T-helper 22 cell (primary cell): ENCODE results near the gene SFXN2.
"Not testable (repeated sequence)": the region's sequence is repeated elsewhere in the genome, so short reads cannot be mapped to it uniquely, and the experiment has no call there.

Experiments used
- DNase-seq: peaks from one replicate; pipeline ENCODE4 v3.0.0-alpha.2; 2020; ENCODE audit warnings: low read depth

Gene SFXN2

DNA sequence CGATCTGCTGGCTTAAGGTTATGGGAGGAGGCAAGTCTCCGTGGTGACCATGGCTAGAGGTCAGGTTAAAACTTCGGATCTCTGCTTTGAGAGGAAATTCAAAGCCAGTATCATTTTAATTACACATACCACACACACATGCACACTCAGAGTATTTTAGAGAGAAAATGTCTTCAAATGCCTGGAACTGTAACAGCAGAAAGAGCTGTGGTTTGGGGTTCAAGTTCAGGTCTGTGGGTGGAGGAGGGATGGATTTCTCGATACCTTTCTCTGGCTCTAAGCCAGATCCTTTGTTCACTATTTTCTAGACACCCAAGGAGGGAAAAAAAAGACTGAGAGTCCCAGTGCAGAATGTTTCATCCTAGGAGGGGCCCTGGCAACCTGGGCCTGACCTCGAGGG is 32.7 kb upstream of the SFXN2 start:
- no peak for DNase-seq

DNA sequence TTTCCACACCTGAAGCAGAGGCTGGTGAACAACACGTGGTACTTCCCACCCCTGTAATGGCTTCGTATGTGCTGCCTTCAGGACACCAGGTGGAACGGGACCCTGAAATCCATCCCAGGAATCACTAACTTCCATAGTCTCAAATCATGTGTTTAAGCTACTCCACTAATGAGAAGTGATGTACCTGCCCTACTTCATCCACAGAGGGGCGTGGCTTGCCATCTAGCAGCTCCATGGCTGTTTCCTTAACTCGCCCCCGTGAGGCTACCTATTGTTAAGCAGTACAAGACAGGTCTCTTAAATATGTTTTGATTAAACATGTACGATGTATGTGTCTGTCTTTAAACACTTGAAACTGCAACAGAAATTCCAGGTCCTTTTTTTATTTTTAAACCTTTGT is 32.0 kb upstream of the SFXN2 start:
- no peak for DNase-seq

DNA sequence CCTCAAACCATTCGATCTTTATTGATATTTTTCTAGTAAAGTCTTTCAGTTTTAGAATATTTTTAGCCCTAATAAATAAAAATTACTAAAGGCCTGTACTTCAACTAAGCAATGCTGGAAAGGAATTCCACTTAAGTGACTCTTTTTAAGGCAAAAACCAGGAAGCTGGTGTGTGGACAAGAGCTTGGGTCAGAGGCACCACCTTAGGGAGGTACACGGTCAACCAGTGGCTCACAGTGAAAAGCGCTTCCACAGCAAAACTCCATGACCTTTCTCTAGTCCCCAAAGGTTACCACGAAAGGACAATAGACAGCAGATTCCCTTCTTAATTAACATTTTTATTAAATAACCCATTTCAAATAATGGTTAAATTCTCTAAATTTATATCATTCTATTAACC is 31.5 kb upstream of the SFXN2 start:
- DNase-seq: no peak

DNA sequence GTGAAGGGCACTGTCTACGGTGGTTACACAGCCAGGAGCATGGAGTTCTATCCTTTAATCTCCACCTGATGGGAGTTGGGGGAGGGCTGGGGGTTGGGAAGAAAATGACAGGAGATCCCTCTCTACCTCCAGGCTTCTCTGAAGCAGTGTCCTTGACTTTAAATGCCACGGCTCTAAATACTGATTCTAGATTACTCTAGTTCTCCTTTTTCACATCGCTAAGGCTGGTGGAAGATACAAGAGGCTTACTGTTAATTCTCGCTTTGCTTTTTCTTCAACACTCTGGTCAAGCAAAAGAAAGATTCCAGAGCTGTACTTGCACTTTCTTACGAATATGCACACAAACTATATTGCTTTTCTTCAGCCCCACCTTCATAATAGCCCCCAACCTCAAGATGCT is 30.7 kb upstream of the SFXN2 start:
- no peak for DNase-seq

DNA sequence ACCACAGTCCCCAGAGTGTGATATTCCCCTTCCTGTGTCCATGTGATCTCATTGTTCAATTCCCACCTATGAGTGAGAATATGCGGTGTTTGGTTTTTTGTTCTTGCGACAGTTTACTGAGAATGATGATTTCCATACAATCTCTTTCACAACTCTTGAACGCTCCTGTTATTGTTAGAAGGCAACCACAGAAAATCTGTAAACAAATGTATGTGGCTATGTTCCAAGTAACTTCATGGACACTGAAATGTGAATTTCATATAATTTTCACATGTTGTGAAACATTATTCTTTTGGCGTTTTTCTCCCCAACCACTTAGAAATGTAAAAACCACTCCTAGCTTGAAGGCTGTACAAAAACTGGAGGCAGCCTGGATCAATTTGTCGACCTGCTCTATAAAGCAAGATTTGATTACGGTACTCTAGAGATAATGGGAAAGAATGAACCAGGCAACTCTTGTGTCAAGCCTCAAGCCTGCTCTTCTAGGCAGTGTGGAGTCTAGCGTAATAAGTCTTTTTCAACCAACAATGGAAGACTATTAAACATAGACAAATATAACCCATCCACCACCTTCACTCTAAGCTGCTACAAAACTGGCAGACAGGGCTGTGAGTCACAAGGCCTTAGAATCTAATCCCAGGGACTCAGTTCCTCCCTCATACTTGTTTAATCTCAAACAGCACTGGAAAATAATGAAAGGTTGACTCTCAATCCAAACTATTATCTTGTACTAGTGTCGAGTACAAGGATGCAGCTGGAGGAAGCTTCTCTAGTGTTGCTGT is 23.0 kb upstream of the SFXN2 start:
- no peak for DNase-seq

DNA sequence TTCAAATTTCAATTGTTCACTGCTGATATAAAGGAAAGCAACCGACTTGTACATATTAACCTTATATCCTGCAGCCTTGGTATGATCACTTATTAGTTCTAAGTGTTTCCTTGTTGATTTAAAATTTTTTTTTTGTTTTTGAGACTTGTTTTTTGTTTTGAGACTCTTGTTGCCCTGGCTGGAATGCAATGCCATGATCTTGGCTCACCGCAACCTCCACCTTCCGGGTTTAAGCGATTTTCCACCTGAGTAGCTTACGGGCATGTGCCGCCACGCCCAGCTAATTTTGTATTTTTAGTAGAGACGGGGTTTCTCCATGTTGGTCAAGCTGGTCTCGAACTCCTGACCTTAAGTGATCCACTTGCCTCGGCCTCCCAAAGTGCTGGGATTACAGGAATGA is 19.0 kb upstream of the SFXN2 start:
- not testable (repeated sequence) for DNase-seq

DNA sequence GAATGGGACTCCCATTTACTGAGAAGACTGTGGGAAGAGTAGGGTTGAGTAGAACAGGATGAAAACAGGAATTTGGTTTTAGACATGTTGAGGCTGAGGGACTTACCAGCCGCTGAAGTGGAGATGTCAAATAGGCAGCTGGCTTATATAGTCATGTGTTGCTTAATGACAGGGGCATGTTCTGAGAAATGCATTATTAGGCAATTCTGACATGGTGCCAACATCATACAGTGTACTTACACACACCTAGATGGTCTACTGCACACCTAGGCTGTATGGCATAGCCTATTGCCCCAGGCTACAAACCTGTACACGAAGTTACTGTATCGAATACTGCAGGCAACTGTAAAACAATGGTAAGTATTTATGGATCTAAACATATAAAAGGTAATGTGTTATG is 17.7 kb upstream of the SFXN2 start:
- no peak for DNase-seq

DNA sequence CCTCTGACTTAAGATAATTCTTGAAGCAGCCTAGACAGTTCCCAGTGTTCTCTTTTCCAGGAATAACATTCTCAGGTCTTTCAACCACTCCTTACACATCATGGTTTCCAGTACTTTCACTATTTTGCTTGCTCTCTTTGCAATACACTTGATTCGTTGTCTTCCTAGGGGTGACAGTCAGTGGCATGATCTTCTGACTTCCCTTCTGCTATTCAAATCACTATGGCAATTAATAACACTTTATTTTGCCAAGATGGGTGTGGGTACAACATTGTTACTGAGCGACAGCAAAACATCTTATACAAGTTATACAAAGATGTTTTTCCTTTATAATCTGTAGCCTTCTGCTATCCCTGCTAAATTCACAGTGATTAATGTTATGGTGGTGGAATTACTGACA is 15.5 kb upstream of the SFXN2 start:
- DNase-seq: no peak

DNA sequence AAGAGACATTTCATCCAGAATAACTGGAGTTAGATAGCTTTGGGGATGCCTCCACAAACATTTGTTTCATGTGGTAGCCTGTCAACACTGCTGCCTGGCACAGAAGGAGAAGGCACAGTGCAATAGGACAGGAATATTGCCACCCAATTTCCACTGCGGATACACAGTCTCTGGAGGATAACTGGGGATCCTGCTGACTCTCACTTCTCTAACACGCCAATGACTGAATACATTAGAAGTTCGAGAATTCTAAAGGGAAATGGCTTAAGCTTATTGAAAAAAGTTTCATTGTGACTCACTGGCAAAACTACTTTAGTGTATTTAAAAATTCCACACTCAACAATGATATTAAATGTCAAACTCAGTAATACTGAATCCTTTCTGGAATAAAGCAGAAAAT is 13.2 kb upstream of the SFXN2 start:
- DNase-seq: no peak

DNA sequence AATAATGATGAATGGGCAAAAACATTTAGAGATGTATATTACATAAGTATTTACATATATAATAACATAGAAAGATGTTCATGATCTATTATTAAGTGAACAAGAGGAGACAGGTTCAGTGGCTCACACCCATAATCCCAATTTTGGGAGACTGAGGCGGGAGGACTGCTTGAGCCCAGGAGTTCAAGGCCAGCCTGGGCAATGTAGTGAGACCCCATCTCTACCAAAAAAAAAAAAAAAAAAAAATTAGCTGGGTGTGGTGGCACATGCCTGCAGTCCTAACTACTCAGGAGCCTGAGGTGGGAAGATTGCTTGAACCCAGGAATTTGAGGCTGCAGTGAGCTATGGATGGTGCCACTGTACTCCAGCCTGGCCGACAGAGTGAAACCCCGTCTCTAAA is 12.6 kb upstream of the SFXN2 start:
- DNase-seq: no peak

DNA sequence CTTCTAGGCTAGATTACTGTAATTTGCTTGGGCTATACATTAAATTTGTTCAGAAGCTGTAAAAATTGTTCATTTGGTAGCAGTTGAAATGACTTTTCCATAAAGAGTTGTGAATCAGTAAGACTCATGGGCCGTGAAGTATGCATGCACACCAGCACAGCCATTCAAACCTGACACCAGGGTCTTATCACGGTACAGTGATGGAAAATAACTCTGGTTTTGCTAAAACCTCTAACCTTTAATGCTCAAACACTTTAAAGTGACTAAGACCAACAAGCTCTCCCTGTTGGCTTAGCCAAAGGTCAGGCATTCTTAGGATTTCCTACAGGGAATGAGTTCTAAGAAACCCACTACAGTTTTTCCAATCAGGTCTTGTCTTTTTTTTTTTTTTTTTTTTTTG is 11.7 kb upstream of the SFXN2 start:
- DNase-seq: no peak

DNA sequence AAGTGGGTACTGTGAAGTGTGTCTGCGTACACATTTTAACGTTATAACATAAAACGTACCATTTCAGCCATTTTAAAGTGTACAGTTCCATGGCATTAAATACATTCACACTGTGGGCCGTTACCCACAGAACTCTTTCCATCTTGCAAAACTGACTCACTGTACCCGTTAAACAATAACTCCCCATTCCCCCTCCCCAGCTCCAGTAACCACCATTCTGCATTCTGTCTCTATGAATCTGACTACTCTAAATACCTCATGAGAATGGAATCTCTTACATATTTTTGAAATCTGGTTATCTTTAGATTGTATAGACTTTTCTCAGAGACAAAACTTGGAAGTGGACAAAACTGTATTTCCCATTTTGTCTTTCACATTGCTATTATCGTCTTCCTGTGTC is 9.5 kb upstream of the SFXN2 start:
- DNase-seq: no peak

DNA sequence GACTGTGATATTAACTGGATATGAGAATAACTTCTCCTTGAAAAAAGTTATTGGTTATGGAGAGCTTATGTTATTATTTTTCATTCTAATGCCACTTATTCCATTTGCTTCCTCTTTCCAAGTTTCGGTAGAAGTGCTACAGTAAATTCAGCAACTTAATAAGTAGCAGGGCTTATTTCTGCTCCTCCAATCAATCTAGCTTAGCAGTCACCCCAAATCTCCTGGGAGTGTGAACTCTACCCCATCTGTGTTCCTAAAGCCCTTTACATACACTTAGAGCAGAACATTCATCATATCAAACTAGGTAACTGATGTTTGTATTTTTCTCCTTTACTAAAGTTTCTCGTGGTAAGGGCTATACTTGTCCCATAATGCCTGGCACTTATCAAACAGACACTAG is 8.9 kb upstream of the SFXN2 start:
- no peak for DNase-seq

DNA sequence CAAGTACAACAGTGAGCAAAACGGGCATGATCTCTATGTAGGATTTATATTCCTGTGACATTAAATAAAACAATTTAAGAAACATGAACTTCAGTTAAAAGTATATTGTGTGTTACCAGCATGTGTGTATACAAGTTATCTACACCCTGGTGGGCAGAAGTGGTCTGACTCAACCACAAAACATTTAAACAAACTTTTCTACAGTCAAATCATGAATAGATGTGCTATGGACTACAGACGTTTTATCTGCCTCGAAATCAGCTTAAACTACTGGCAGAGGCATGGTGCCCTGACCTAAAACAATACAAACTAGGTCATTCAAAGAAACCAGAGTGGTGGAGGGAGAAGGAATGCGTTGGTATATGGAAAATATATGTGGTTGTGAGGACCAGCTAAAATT is 3.8 kb upstream of the SFXN2 start:
- DNase-seq: no peak

DNA sequence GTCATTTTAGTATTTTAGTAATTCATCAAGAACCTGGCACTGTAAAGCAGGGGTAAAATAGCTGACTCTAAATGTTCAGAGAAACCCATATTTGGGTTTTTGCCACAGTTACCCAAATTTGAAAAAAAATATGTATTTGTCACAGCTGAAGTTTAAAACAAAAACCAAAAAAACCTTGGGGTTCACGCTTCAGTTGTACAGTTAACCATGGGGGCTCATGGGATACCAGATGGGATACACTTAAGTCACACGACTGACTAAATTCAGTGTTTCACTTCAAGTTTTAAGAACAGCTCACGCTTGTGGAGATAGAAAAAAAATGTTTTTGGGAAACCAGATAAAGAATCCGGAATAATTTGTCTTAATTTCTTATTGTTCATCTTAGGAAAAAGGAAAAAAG is 2.3 kb upstream of the SFXN2 start:
- DNase-seq: no peak

DNA sequence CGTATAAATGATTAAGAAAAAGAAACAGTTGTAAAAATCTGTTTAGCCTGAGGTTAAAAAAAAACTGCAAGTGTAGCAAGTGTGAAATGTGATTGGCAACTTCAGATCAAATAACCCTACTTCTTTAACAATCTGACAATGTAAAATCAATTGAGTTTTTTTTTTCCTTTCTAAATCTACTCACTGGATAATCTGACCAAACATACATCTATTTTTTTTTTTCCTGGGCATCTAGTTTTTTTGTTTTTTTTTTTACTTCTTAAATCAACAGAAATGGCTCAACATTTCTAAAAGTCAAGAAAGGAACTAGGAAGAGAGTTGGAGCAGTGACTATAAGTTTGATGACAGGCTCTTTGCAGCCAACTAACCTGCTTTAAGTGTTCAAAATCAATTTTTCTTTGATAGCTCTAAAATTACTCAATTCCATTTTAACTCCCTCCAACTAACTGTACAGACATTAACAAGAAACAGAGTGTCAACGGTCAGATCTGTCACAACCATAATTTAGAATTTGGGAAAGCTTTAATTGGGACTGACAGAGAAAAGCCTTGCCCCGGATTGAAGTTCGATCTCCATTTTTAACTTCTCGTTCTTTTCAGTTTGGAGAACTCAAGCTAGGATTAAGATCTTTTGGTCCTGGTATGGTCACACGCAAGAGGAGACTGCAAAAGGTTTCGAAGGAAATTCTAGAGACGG is 1.4 kb upstream of the SFXN2 start:
- no peak for DNase-seq

DNA sequence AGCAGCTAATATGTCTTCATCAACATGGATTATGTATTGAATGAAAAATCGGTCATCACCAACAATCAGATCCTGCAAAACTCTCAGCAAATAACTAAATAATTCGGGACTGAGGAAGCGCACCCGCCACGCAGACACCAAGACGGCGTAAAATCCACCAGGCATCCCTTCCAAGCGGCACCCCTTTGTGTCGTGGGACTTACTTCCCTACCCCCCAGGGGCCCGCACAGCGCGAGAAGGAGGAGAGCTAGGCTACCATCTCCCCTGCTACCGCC is 960 bp upstream of the SFXN2 start:
- no peak for DNase-seq

DNA sequence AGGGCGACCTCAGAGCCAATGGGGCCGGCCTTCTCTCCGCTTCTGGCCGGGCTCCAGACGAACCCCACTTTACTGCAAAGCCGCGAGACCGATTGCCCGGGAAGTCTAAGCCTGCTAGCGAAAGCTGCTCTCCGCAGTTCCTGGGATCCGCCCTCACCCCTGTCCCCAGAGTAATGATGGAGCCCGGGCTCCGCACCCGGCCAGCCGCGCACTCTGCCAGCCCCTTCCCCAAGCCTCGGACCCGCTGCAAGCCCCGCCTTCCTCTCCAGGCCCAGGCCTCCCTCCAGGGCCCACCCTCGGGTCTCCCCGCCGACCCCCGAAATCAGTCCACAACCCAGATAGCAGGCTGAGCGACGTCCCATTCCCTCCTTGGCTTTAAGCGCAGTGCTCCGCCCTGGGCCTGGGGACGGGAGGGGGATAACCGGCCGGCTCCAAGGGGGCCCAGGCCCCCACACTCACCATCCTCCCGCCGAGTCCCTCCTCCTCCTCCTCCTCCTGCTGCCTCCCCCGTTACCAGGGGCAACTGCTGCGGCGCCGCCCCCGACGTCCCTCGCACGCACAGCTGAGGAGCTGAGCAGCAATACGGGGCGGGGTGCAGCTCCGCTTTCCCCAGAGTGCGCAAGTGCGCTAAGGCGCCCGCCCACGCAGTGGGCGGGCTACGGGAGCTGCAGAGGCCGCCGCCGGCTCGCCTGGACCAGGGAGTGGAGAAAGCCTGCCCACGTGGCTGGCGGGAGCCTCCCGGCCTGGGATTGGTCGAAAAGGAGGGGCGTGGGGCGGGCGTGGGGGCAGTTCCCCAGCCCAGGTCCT is 419 bp upstream of the SFXN2 start, which contains the start of gene ARL3:
Gene ARL3, minus strand, starts transcription at position 584 of the 807 bp plus-strand sequence. Its CDS starts 122 bp downstream, at position 462.
- peak; percentile 93 for DNase-seq

DNA sequence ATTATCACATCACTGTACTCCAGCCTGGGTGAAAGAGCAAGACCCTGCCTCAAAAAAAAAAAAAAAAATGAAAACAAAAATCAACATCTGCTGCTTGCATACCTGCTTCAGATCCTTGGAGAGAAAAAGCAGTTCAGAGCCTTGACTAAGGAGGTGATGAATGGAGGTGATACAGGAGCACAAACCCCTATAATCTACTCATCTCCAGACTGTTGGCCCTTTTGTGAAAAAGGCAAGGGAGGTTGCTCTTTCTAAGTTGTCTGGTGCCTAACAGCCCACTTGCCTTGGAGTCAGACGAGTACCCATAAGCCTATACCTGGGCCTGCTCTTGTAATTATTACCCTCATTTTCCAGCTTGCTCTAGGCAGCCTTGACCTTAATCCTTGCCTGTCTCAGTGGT is 1.4 kb downstream of the SFXN2 start:
- no peak for DNase-seq

DNA sequence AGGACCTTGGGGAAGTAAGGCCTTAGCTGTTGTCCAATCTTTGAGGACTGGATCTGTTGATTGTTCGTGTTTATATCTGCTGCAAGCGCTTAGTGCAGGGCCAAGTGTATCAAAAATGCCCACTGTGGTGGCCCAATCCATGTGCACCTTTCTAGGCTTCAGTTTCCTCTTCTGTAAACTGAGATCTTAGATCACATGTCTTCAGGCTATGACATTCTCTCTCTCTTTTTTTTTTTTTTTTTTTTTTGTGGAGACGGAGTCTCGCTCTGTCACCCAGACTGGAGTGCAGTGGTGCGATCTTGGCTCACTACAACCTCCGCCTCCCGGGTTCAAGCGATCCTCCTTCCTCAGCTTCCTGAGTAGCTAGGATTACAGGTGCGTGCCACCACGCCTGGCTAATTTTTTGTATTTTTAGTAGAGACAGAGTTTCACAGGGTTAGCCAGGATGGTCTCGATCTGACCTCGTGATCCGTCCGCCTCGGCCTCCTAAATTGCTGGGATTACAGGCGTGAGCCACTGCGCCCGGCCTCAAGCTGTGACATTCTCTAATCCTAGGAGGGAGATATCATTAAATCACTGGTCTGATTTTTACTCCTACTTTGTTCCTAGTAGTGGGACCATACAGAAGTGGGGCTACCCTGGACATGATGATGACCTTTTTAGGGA is 2.6 kb downstream of the SFXN2 start:
- DNase-seq: not testable (repeated sequence)

DNA sequence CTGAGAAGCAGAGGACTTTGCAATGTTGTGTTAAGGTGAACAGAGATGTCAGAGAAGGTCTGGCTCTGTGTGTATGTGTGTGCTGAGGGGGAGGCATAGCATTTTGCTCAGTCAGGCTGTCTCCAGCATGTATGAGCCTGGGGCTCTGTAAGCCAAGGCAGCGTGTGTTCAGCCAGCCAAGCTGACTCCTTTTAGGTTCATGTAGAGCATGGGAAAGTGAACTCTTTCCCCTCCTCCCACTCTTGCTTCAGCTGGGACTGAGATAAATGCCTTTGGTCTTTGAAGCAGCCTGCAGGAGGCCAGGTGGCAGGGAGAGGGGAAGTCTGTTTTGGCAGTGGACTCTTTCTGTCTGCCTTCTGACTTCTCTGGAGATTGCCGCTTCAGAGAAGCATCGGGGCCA is 3.8 kb downstream of the SFXN2 start:
- no peak for DNase-seq

DNA sequence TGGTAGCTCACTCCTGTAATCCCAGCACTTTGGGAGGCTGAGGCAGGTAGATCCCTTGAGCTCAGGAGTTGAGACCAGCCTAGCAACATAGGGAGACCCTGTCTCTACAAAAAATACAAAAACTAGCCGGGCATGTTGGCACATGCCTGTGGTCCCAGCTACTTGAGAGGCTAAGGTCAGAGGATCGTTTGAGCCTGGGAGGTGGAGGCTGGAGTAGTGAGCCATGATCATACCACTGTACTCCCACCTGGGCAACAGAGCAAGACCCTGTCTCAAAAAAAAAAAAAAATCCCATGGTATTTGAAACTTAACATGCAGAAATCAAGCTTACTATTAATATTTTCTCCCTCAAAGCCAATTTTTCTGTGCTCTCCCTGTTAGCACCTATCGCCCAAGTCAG is 5.9 kb downstream of the SFXN2 start:
- DNase-seq: no peak
